K562 (cell line): ENCODE results near the gene ATP8B2. TPM values are rescaled to one million over a fixed set of nuclear protein-coding genes. Genes with fewer than 3 reads are reported as not detected.

Experiments used
- ATAC-seq: fragments of 200-7000 bp; cut with Tn5 transposase; 3 replicates; pipeline ENCODE4 v1.9.1; 2020; ENCODE audit warnings: moderate library complexity
- BruUV-seq: library from RNA; stranded (reverse); fragments of 400-500 nt; replicated peaks from 2 replicates; lab custom pipeline; 2021; lab: Mats Ljungman, UMichigan
- CTCF ChIA-PET: fragments of 300-600 bp; formaldehyde crosslinking; extraction: SDS; loops from one replicate; lab custom pipeline; 2021; ENCODE audit warnings: low intra/inter-chr PET ratio; lab: Yijun Ruan, JAX
- POLR2A ChIA-PET: fragments of 300-600, 350-650 bp; sonication (Branson Sonifier 250); formaldehyde crosslinking; extraction: SDS; loops from one replicate; lab custom pipeline; 2021; ENCODE audit warnings: antibody characterized with exemption, inconsistent platforms; lab: Yijun Ruan, JAX
- DNase-seq, 4 experiments: peaks; one replicate each; pipeline versions ENCODE4 v3.0.0 to v3.0.0-alpha.2; 2011 to 2018; ENCODE audit warnings: low spot score in 3 of 4, mixed read lengths in 3 of 4; ENCODE audit errors: extremely low read depth in 1 of 4
- FAIRE-seq: peaks from 2 replicates; lab custom pipeline; 2011; peaks lifted over from hg19 to GRCh38; lab: Jason Lieb, UNC
- H2AFZ ChIP-seq: 2 replicates; pipeline ENCODE4 v1.6.0; 2011; ENCODE audit warnings: low read depth, low read length, control low read depth, inconsistent platforms
- H3K27ac ChIP-seq: fragments of 200-600 bp; 3 replicates; pipeline ENCODE4 v1.8.0; 2011; ENCODE audit warnings: low read depth, mild to moderate bottlenecking, control low read depth, inconsistent platforms, low read length, moderate library complexity, mixed read lengths; ENCODE audit errors: extremely low read depth
- H3K27me3 ChIP-seq, 2 experiments: fragments of 300-600 bp in 1 of 2; 2 replicates in 1 of 2; 3 replicates in 1 of 2; pipeline versions ENCODE4 v1.6.0 to v1.8.0; 2011; ENCODE audit warnings: inconsistent platforms in 2 of 2, low read length in 2 of 2, mild to moderate bottlenecking in 1 of 2, mixed read lengths in 1 of 2, moderate library complexity in 1 of 2; ENCODE audit not compliant: control insufficient read depth in 2 of 2, insufficient read depth in 2 of 2
- H3K36me3 ChIP-seq: fragments of 300-600 bp; 3 replicates; pipeline ENCODE4 v1.8.0; 2011; ENCODE audit warnings: mild to moderate bottlenecking, low read length, inconsistent platforms; ENCODE audit not compliant: control insufficient read depth, insufficient read depth
- H3K4me1 ChIP-seq, 2 experiments: fragments of 200-600 bp in 1 of 2; replicated peaks in 1 of 2; 2 replicates in 1 of 2; 3 replicates in 1 of 2; pipeline versions ENCODE4 v1.5.1 to v1.8.0; 2011; ENCODE audit warnings: inconsistent platforms in 2 of 2, low read length in 2 of 2, mild to moderate bottlenecking in 1 of 2, mixed read lengths in 1 of 2, moderate library complexity in 1 of 2; ENCODE audit not compliant: control insufficient read depth in 2 of 2, insufficient read depth in 2 of 2
- H3K4me2 ChIP-seq: 2 replicates; pipeline ENCODE4 v1.6.1; 2011; ENCODE audit warnings: low read length, control low read depth, inconsistent platforms, mixed read lengths; ENCODE audit not compliant: insufficient read depth
- H3K4me3 ChIP-seq: fragments of 200-600 bp; sonication (generic), shearing (Covaris generic); 2 replicates; pipeline ENCODE4 v1.5.1; 2016; ENCODE audit warnings: control low read depth, inconsistent platforms
- H3K79me2 ChIP-seq: fragments of 200-600 bp; 3 replicates; pipeline ENCODE4 v1.8.0; 2011; ENCODE audit warnings: low read length, inconsistent platforms; ENCODE audit not compliant: control insufficient read depth, insufficient read depth
- H3K9ac ChIP-seq, 2 experiments: 2 replicates each; pipeline versions ENCODE4 v1.6.0 to v1.6.1; 2011; ENCODE audit warnings: low read depth in 2 of 2, low read length in 2 of 2, control low read depth in 1 of 2, inconsistent platforms in 1 of 2, mild to moderate bottlenecking in 1 of 2, mixed read lengths in 1 of 2; ENCODE audit not compliant: insufficient read depth in 1 of 2
- H3K9me1 ChIP-seq: one replicate; pipeline ENCODE4 v1.6.0; 2011; ENCODE audit warnings: inconsistent platforms, mild to moderate bottlenecking, low read length, moderate library complexity; ENCODE audit not compliant: control insufficient read depth, insufficient read depth
- H3K9me3 ChIP-seq: replicated peaks from 2 replicates; pipeline ENCODE4 v1.5.1; 2011; ENCODE audit warnings: low read depth, low read length, inconsistent platforms; ENCODE audit not compliant: control insufficient read depth, insufficient read depth
- H4K20me1 ChIP-seq: replicated peaks from 2 replicates; pipeline ENCODE4 v1.6.1; 2011; ENCODE audit warnings: low read length, inconsistent platforms, mixed read lengths; ENCODE audit not compliant: control insufficient read depth, insufficient read depth
- CREB3L1 ChIP-seq: fragments of 450-650 bp; IDR thresholded peaks from 2 replicates; pipeline ENCODE4 v1.6.1; 2014; ENCODE audit warnings: low read depth, mild to moderate bottlenecking, moderate library complexity, borderline replicate concordance
- FOXA1 ChIP-seq: fragments of 450-650 bp; IDR thresholded peaks from 2 replicates; pipeline ENCODE4 v1.6.1; 2016; ENCODE audit warnings: mild to moderate bottlenecking, borderline replicate concordance
- HDAC8 ChIP-seq: fragments of 450-650 bp; IDR thresholded peaks from 2 replicates; pipeline ENCODE4 v1.6.1; 2016; ENCODE audit warnings: mild to moderate bottlenecking, missing genetic modification characterization, moderate library complexity, missing compliant biosample characterization
- HIVEP1 ChIP-seq: fragments of 250-450 bp; sonication (Bioruptor Pico); IDR thresholded peaks from 2 replicates; pipeline ENCODE4 v1.4.0; 2020; ENCODE audit warnings: mild to moderate bottlenecking
- HLTF ChIP-seq: fragments of 450-650 bp; IDR thresholded peaks from 2 replicates; pipeline ENCODE4 v1.6.1; 2016
- MEF2D ChIP-seq: conservative IDR thresholded peaks from 2 replicates; pipeline ENCODE4 v1.6.1; 2016; ENCODE audit warnings: low read depth, missing genetic modification characterization, missing compliant biosample characterization
- NBN ChIP-seq: fragments of 450-650 bp; IDR thresholded peaks from 2 replicates; pipeline ENCODE4 v1.6.1; 2016; ENCODE audit warnings: low read depth, mild to moderate bottlenecking
- PHF21A ChIP-seq: fragments of 450-650 bp; IDR thresholded peaks from 2 replicates; pipeline ENCODE4 v1.6.1; 2017; ENCODE audit warnings: low read depth, borderline replicate concordance
- RAD51 ChIP-seq: fragments of 450-650 bp; IDR thresholded peaks from 2 replicates; pipeline ENCODE4 v1.7.1; 2016; ENCODE audit warnings: low read depth, mild to moderate bottlenecking, borderline replicate concordance
- SP1 ChIP-seq: sonication (generic); formaldehyde crosslinking; IDR thresholded peaks from 2 replicates; pipeline ENCODE4 v1.8.1; 2022; ENCODE audit warnings: mild to moderate bottlenecking, missing genetic modification reagents
- VEZF1 ChIP-seq: fragments of 200-800 bp; sonication (Bioruptor generic); IDR thresholded peaks from 2 replicates; pipeline ENCODE4 v1.6.1; 2017; ENCODE audit warnings: missing genetic modification characterization, missing compliant biosample characterization
- ZFP36 ChIP-seq: fragments of 150-350 bp; IDR thresholded peaks from 2 replicates; pipeline ENCODE4 v1.6.1; 2018; ENCODE audit warnings: low read length, low read depth; ENCODE audit not compliant: partially characterized antibody
- ZNF133 ChIP-seq: fragments of 250-450 bp; sonication (Bioruptor Pico); IDR thresholded peaks from 2 replicates; pipeline ENCODE4 v1.4.0; 2020; ENCODE audit warnings: mild to moderate bottlenecking
- WGBS: fragments of 100-300 bp; shearing (Covaris generic); methylation state at CpG from one replicate; pipeline ENCODE4 v1.1.6; 2016; ENCODE audit warnings: low coverage, mixed read lengths; ENCODE audit not compliant: insufficient coverage; ENCODE audit errors: missing lambda C conversion rate; 5-methylcytosine and 5-hydroxymethylcytosine counted together
- in situ Hi-C: fragments of 300-500 bp; cut with MboI; formaldehyde crosslinking; loops from 4 replicates; pipeline ENCODE4 v1.15.0; 2018; ENCODE audit warnings: inconsistent platforms, mixed read lengths
- intact Hi-C: fragments of 100-400 bp; cut with micrococcal nuclease; formaldehyde crosslinking; loops from 2 replicates; pipeline ENCODE4 v1.14.2; 2022
- polyA plus RNA-seq, 8 experiments: library from polyadenylated mRNA; depleted of rRNA in 4 of 8; stranded (reverse) in 5 of 8; unstranded in 3 of 8; fragments of >200 nt; fragmentation: Nextera tagmentation in 2 of 8; fragmentation: Illumina TruSeq in 1 of 8; extraction: Ambion mirVana in 2 of 8; extraction: Trizol in 1 of 8; gene quantifications; 2 replicates each; pipeline versions ENCODE4 v1.2.1 to v1.2.3, GENCODE V29; 2011 to 2014; ENCODE audit warnings: inconsistent platforms in 1 of 8, missing spikeins in 1 of 8
- total RNA-seq, 7 experiments: library from RNA; depleted of rRNA in 6 of 7; stranded (reverse); fragments of >200 nt in 6 of 7; fragmentation: Illumina TruSeq in 2 of 7; extraction: Trizol in 2 of 7; gene quantifications; 2 replicates each; pipeline versions ENCODE4 v1.2.1 to v1.2.3, GENCODE V29; 2011 to 2021; ENCODE audit warnings: low replicate concordance in 1 of 7
- TF ChIP-seq, protein P1 (sequence below): sonication (generic); formaldehyde crosslinking; IDR thresholded peaks from 2 replicates; pipeline ENCODE4 v1.8.1; 2023; ENCODE audit warnings: mild to moderate bottlenecking, missing genetic modification reagents

The ATP8B2 gene
- total and polyA plus RNA-seq, 9 of the 15 experiments (the other 6 are each of a cell fraction or from before 2014, with no cell fraction given), result 0.27 to 33.2 (median 18.4) TPM

DNA sequence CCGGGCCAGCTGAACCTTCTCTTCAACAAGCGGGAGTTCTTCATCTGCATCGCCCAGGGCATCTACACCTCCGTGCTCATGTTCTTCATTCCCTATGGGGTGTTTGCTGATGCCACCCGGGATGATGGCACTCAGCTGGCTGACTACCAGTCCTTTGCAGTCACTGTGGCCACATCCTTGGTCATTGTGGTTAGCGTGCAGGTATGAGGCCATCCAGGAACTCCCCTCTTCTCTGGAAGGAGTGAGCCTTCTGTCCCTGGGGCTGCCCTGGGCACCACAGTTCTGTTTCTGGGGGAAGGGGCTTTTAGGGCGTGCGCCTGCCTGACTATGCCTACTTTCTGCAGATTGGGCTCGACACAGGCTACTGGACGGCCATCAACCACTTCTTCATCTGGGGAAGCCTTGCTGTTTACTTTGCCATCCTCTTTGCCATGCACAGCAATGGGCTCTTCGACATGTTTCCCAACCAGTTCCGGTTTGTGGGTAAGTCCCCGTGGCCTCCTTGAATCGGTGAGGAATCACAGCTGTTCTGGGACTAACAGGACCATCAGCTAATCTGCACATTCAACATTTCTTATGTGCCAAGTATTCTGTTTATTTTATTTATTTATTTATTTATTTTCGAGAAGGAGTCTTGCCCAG, 21.1 kb downstream of the ATP8B2 start (continued):
- no peak for TF ChIP-seq CREB3L1

DNA sequence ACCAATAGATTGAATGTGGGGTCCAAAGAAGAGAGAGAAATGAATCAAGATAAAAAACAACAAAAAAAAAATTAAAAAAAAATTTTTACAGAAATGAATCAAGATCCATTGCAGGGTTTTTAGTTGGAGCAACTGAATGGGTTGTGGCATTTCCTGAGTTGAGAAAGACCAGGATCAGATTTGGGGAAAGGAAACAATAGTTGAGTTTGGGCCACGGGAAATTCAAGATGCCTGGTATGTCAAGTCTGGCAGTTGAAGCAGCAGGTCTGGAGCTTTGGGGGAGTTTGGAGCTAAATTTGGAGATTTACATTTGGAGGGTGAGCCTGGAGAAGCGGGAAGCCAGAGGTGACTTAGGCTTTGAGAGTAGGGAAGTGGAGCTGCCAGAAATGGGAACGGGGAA, 22.6 kb downstream of the ATP8B2 start:
- BruUV-seq, result no TSS peak
- TF ChIP-seq, protein P1, sequence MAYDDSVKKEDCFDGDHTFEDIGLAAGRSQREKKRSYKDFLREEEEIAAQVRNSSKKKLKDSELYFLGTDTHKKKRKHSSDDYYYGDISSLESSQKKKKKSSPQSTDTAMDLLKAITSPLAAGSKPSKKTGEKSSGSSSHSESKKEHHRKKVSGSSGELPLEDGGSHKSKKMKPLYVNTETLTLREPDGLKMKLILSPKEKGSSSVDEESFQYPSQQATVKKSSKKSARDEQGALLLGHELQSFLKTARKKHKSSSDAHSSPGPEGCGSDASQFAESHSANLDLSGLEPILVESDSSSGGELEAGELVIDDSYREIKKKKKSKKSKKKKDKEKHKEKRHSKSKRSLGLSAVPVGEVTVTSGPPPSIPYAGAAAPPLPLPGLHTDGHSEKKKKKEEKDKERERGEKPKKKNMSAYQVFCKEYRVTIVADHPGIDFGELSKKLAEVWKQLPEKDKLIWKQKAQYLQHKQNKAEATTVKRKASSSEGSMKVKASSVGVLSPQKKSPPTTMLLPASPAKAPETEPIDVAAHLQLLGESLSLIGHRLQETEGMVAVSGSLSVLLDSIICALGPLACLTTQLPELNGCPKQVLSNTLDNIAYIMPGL (CRISPR knock-in tag), result no peak
- TF ChIP-seq ZNF133 (CRISPR knock-in tag), result no peak
- no peak for TF ChIP-seq VEZF1 (CRISPR knock-in tag)
- TF ChIP-seq ZFP36, result no peak
- TF ChIP-seq RAD51, result no peak
- TF ChIP-seq SP1 (CRISPR knock-in tag), result no peak
- no peak for TF ChIP-seq PHF21A
- TF ChIP-seq FOXA1, result no peak
- no peak for TF ChIP-seq MEF2D (tag)
- no peak for TF ChIP-seq NBN
- TF ChIP-seq HIVEP1 (CRISPR knock-in tag), result no peak
- TF ChIP-seq HLTF, result no peak
- no peak for TF ChIP-seq HDAC8 (tag)

More for the DNA sequence above, 22.6 kb downstream of the ATP8B2 start:
- H3K79me2 ChIP-seq, result no peaks in the 10 kb centered on the region
- CTCF ChIA-PET, result interaction anchor here (0.9 to 1.3 kb wide), 3 partner anchors 119 to 199 kb away, joined by 3 to 4 read pairs (median 4); no protein-coding TSS in a partner anchor
- WGBS, result 88% methylated on average over 3 of the region's 3 CpGs
- H3K4me1 ChIP-seq, result peaks cover 14 to 25% of the 10 kb centered on the region in 2 experiments
- H3K36me3 ChIP-seq, result peaks cover 61% of the 10 kb centered on the region; the same call in 2 of the 3 replicates
- POLR2A ChIA-PET, result interaction anchor here (0.7 kb wide), 1 partner anchor 13 kb away, joined by 3 read pairs; no protein-coding TSS in a partner anchor
- intact Hi-C loops, result loop anchor here (1.0 to 2.0 kb wide), 3 partner anchors 119 to 199 kb away; no protein-coding TSS in a partner anchor
- H3K27me3 ChIP-seq, result no peaks in the 10 kb centered on the region
- H3K9me1 ChIP-seq, result no peaks in the 10 kb centered on the region
- H3K4me3 ChIP-seq, result no peak overlapping the region
- H3K9ac ChIP-seq, result peak overlapping the region in 1 of 2 experiments; percentile 75; a peak in 2 of 4 replicates
- H3K27ac ChIP-seq, result no peak overlapping the region
- H3K4me2 ChIP-seq, result no peak overlapping the region
- FAIRE-seq (no peak), ATAC-seq (no peak), DNase-seq (no peak)
- in situ Hi-C loops, result loop anchor here (5.0 kb wide), 1 partner anchor 199 kb away; no protein-coding TSS in a partner anchor
- no peaks in the 10 kb centered on the region for H3K9me3 ChIP-seq
- H2AFZ ChIP-seq, result no peak overlapping the region
- 0 out of 2 replicates have a peak, but pooled peaks cover 4% of the 10 kb centered on the region for H4K20me1 ChIP-seq
